ENCODE results near the gene MVB12A. TPM values are rescaled to one million over a fixed set of nuclear protein-coding genes. Genes with fewer than 3 reads are reported as not detected.

MVB12A gene
- total and polyA plus RNA-seq, 9 of the 15 experiments (the other 6 are each of a cell fraction or from before 2014, with no cell fraction given), result 1.2 to 46.2 (median 22.4) TPM

DNA sequence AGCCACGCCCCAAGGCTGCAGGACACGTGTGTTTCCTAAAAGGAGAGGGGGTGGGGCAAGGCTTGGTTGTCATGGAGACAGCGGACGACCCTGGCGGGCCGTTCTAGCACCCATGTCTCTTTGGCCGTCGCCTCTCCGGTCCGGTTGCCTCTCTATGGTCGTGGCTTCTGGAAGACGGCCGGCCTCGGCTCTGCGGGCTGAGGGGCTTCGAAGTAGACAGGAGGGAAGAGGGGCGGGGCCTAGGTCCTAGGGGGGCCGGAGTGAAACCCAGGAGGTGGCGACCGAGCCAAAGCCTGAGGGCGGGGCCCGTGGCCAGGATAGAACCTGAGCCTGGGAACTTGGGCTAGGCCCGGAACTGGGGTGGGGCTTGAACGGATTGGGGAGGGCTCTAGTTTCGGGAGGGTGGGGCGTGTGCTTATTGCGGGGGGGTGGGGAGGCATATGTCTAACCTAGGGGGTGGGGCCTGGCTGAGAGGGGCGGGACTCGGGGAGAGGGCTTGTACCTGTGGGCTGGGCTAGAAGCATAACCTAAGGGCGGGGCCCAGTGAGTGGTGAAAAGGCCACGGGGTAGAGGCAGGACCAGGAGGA is 49.7 kb downstream of the MVB12A start (continued):
- TF ChIP-seq REST (IDR thresholded peaks at IDR 0.05; ENCODE audit: borderline replicate concordance) (0 out of 2 replicates have a peak, but pooled peaks have one; percentile 3), REST (CRISPR knock-in tag; IDR thresholded peaks at IDR 0.05; ENCODE audit: low read depth) (no peak), CC2D1A (IDR thresholded peaks at IDR 0.05) (peak; percentile 98), ZNF707 (CRISPR knock-in tag; conservative IDR thresholded peaks at IDR 0.05) (no peak), ZNF444 (CRISPR knock-in tag; IDR thresholded peaks at IDR 0.05) (no peak), MYC (IDR thresholded peaks at IDR 0.05; ENCODE audit: low read depth, low read length) (peak; percentile 84), MYC (CRISPR knock-in tag; IDR thresholded peaks at IDR 0.05; ENCODE audit: borderline replicate concordance, low read depth) (no peak; the same call in 1 of the 2 replicates), ZBTB5 (IDR thresholded peaks at IDR 0.05) (peak; percentile 94)
